OCI-LY7 (cell line): ENCODE results near the gene WRNIP1. TPM values are rescaled to one million over a fixed set of nuclear protein-coding genes. Genes with fewer than 3 reads are reported as not detected.

Experiments
- BruUV-seq: library from RNA; stranded (reverse); fragments of 400-500 nt; replicated peaks from 2 replicates; lab custom pipeline; 2021; lab: Mats Ljungman, UMichigan
- CTCF ChIA-PET: fragments of 300-600 bp; sonication (Branson Sonifier 250); formaldehyde crosslinking; loops from one replicate; lab custom pipeline; 2022; ENCODE audit warnings: antibody characterized with exemption; ENCODE audit not compliant: unreplicated experiment; lab: Charles Lee
- POLR2A ChIA-PET: fragments of 300-600 bp; sonication (Branson Sonifier 250); formaldehyde crosslinking; loops from one replicate; lab custom pipeline; 2022; ENCODE audit warnings: antibody characterized with exemption; lab: Charles Lee
- DNase-seq: peaks from one replicate; pipeline ENCODE4 v3.0.0-alpha.2; 2015; ENCODE audit warnings: low spot score
- H2AFZ ChIP-seq: fragments of 200-600 bp; sonication (generic), shearing (Covaris generic); 2 replicates; pipeline ENCODE4 v1.6.1; 2014; ENCODE audit warnings: mild to moderate bottlenecking, antibody characterized with exemption, low read length, moderate library complexity
- H3K27ac ChIP-seq: fragments of 200-600 bp; sonication (generic); 2 replicates; pipeline ENCODE4 v1.5.1; 2014; ENCODE audit warnings: mixed run types, low read depth, mild to moderate bottlenecking, moderate library complexity, low read length, inconsistent platforms; ENCODE audit not compliant: poor library complexity, severe bottlenecking
- H3K36me3 ChIP-seq: fragments of 200-600 bp; sonication (generic); 2 replicates; pipeline ENCODE4 v1.6.1; 2014; ENCODE audit warnings: mild to moderate bottlenecking, antibody characterized with exemption, low read length, moderate library complexity, mixed read lengths; ENCODE audit not compliant: insufficient read depth
- H3K4me1 ChIP-seq: fragments of 200-600 bp; sonication (generic); 2 replicates; pipeline ENCODE4 v1.5.1; 2014; ENCODE audit warnings: mild to moderate bottlenecking, low read length; ENCODE audit not compliant: insufficient read depth, poor library complexity, severe bottlenecking
- H3K4me2 ChIP-seq: fragments of 200-600 bp; sonication (generic); 2 replicates; pipeline ENCODE4 v1.6.1; 2014; ENCODE audit warnings: mild to moderate bottlenecking, low read length
- H3K4me3 ChIP-seq: fragments of 200-600 bp; sonication (generic); 2 replicates; pipeline ENCODE4 v1.5.1; 2014; ENCODE audit warnings: mild to moderate bottlenecking, low read depth, low read length; ENCODE audit not compliant: poor library complexity, severe bottlenecking
- H3K79me2 ChIP-seq: fragments of 200-600 bp; sonication (generic); 2 replicates; pipeline ENCODE4 v1.6.1; 2016; ENCODE audit warnings: low read depth, mild to moderate bottlenecking, low read length, moderate library complexity, mixed read lengths; ENCODE audit not compliant: insufficient read depth
- H3K9me2 ChIP-seq: fragments of 200-600 bp; sonication (generic); 2 replicates; pipeline ENCODE4 v1.6.1; 2016; ENCODE audit warnings: mild to moderate bottlenecking, low read length, mixed read lengths; ENCODE audit not compliant: insufficient read depth
- H3K9me3 ChIP-seq: fragments of 200-600 bp; sonication (generic); 2 replicates; pipeline ENCODE4 v1.6.1; 2014; ENCODE audit warnings: mild to moderate bottlenecking, mixed run types, low read length, mixed read lengths
- H4K20me1 ChIP-seq: fragments of 200-600 bp; sonication (generic); 2 replicates; pipeline ENCODE4 v1.6.1; 2014; ENCODE audit warnings: mild to moderate bottlenecking, antibody characterized with exemption, low read length, moderate library complexity, mixed read lengths; ENCODE audit not compliant: insufficient read depth
- CTCF ChIP-seq: fragments of 200-600 bp; sonication (generic); conservative IDR thresholded peaks from 2 replicates; pipeline ENCODE4 v1.5.1; 2014; ENCODE audit warnings: mild to moderate bottlenecking, antibody characterized with exemption, low read length, moderate library complexity, mixed read lengths
- EZH2phosphoT487 ChIP-seq: fragments of 200-600 bp; sonication (generic); IDR thresholded peaks from 2 replicates; pipeline ENCODE4 v1.6.1; 2018; ENCODE audit warnings: low read depth, borderline replicate concordance, mild to moderate bottlenecking, mixed run types, antibody characterized with exemption, low read length, moderate library complexity, mixed read lengths
- intact Hi-C: fragments of 100-400 bp; cut with micrococcal nuclease; formaldehyde crosslinking; loops from one replicate; pipeline ENCODE4 v1.10.0; 2022; ENCODE audit not compliant: unreplicated experiment
- total RNA-seq, 2 experiments: library from RNA; depleted of rRNA in 1 of 2; stranded (reverse); fragments of >200 nt in 1 of 2; shearing (Covaris generic) in 1 of 2; gene quantifications; 2 replicates each; pipeline ENCODE4 v1.2.3, GENCODE V29; 2014 to 2022

The WRNIP1 gene
- total RNA-seq, 2 experiments from 2014 or later, result 43.8 to 54.2 TPM

DNA sequence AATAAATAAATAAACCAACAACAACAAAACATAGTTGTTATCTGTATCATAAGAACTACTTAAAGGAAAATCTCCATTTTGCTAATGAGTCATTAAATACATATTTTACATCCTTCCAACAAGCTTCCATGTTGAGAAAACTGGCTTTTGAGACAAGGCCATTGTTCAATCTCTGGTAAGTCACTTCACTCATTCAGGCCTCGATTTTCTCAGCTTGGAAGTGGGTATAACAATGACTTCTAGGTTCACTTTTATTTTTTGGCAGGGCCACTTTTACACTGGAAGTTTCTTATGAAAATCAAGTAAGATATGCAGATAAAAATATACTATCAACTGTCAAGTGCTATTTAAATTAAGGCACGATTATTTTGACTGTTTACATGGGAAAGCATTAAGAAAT, 30.0 kb downstream of the WRNIP1 start:
- no peak overlapping the region for H2AFZ ChIP-seq
- intact Hi-C loops, result no loop called here
- H3K27ac ChIP-seq, result no peak overlapping the region
- no peak overlapping the region for H3K4me3 ChIP-seq
- H4K20me1 ChIP-seq, result no peaks in the 10 kb centered on the region
- H3K9me2 ChIP-seq, result no peaks in the 10 kb centered on the region
- H3K79me2 ChIP-seq, result no peaks in the 10 kb centered on the region
- no peak overlapping the region for H3K4me2 ChIP-seq
- BruUV-seq, result no TSS peak
- ChIA-PET CTCF (no interaction called here), POLR2A (interaction anchor here (0.6 to 0.8 kb wide), 2 partner anchors 1028 to 1244 kb away, joined by 3 to 4 read pairs; no protein-coding TSS in a partner anchor)
- no peak for TF ChIP-seq EZH2phosphoT487
- no peak for TF ChIP-seq CTCF
- H3K36me3 ChIP-seq, result no peaks in the 10 kb centered on the region
- H3K9me3 ChIP-seq, result no peaks in the 10 kb centered on the region
- DNase-seq, result no peak
- peaks cover 4% of the 10 kb centered on the region for H3K4me1 ChIP-seq

DNA sequence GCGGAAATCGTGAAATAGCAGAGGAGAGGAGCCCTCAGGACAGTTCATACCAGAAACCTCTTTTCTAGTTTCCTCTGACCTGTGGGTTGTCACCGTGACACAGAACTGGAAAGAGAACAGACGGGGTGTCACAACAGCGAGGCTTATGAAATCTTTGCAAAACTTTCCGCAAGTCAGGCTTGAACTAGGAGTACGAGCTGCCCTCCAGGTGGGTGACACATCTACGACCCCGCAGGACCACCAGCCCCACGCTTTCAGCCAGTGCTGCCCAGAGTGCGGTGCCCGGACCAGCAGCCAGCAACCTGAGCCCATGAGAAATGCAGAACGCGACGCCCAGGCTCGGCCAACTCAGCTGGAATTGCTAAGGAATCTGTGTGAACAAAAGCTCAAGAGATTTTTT, 30.8 kb downstream of the WRNIP1 start:
- no peaks in the 10 kb centered on the region for H4K20me1 ChIP-seq
- no peaks in the 10 kb centered on the region for H3K9me3 ChIP-seq
- no peak overlapping the region for H3K4me2 ChIP-seq
- intact Hi-C loops, result no loop called here
- no peaks in the 10 kb centered on the region for H3K36me3 ChIP-seq
- H3K4me1 ChIP-seq, result peaks cover 4% of the 10 kb centered on the region
- POLR2A ChIA-PET, result interaction anchor here (0.7 to 1.0 kb wide), 2 partner anchors 191 to 850 kb away, joined by 3 to 6 read pairs; no protein-coding TSS in a partner anchor
- TF ChIP-seq CTCF (no peak), EZH2phosphoT487 (no peak)
- CTCF ChIA-PET, result no interaction called here
- no TSS peak for BruUV-seq
- H3K4me3 ChIP-seq, result no peak overlapping the region
- no peak overlapping the region for H2AFZ ChIP-seq
- no peaks in the 10 kb centered on the region for H3K9me2 ChIP-seq
- no peaks in the 10 kb centered on the region for H3K79me2 ChIP-seq
- DNase-seq, result no peak
- no peak overlapping the region for H3K27ac ChIP-seq

DNA sequence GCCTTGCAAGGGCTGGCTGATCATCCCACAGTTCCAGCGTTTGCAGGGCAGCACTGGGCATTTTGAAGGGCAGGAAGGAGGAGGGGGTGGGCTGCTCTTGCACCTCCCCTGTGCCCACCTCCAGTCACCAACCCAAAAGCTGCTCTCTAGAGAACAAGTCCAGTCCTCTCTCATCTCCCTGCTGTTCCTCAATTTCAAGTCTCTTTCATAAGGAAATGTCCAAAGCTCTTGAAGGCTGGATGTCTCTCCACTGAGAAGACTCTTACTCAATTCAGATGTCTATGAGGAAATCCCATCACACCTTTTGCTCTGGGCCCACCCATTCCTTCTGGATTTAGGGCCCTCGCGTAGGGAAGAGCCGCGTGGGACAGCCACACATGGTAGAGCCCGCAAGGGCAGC, 31.7 kb downstream of the WRNIP1 start:
- POLR2A ChIA-PET, result interaction anchor here (1.0 kb wide), 1 partner anchor 190 kb away, joined by 6 read pairs; no protein-coding TSS in a partner anchor
- H4K20me1 ChIP-seq, result no peaks in the 10 kb centered on the region
- H3K36me3 ChIP-seq, result no peaks in the 10 kb centered on the region
- DNase-seq, result no peak
- no peak overlapping the region for H3K4me2 ChIP-seq
- TF ChIP-seq EZH2phosphoT487, result no peak
- TF ChIP-seq CTCF, result no peak
- H3K9me2 ChIP-seq, result no peaks in the 10 kb centered on the region
- no peak overlapping the region for H3K4me3 ChIP-seq
- no peaks in the 10 kb centered on the region for H3K79me2 ChIP-seq
- H3K27ac ChIP-seq, result no peak overlapping the region
- H3K4me1 ChIP-seq, result peaks cover 4% of the 10 kb centered on the region
- no peak overlapping the region for H2AFZ ChIP-seq
- H3K9me3 ChIP-seq, result no peaks in the 10 kb centered on the region
- intact Hi-C loops, result no loop called here
- no TSS peak for BruUV-seq
- CTCF ChIA-PET, result no interaction called here
